ENCODE data around the gene CENPVL3.

GRCh38 chrX:51606446-51606845, 12.3 kb downstream of the CENPVL3 start:
- TF ChIP-seq, protein P1, sequence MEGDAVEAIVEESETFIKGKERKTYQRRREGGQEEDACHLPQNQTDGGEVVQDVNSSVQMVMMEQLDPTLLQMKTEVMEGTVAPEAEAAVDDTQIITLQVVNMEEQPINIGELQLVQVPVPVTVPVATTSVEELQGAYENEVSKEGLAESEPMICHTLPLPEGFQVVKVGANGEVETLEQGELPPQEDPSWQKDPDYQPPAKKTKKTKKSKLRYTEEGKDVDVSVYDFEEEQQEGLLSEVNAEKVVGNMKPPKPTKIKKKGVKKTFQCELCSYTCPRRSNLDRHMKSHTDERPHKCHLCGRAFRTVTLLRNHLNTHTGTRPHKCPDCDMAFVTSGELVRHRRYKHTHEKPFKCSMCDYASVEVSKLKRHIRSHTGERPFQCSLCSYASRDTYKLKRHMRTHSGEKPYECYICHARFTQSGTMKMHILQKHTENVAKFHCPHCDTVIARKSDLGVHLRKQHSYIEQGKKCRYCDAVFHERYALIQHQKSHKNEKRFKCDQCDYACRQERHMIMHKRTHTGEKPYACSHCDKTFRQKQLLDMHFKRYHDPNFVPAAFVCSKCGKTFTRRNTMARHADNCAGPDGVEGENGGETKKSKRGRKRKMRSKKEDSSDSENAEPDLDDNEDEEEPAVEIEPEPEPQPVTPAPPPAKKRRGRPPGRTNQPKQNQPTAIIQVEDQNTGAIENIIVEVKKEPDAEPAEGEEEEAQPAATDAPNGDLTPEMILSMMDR (IDR thresholded peaks at IDR 0.05 in 4 of 5, conservative IDR thresholded peaks at IDR 0.05 in 1 of 5), result no peak
- no peak for TF ChIP-seq POLR2A (IDR thresholded peaks at IDR 0.05)

All from gastrocnemius medialis (tissue), 4 donors.